HG03457 (cell line): ENCODE data around the gene ARSH.
"Not testable (repeated sequence)": the region's sequence is repeated elsewhere in the genome, so short reads cannot be mapped to it uniquely, and the experiment has no call there.

Experiments used
- ATAC-seq: cut with Tn5 transposase; IDR thresholded peaks from one replicate; pipeline ENCODE4 v1.9.1; 2021; ENCODE audit warnings: moderate number of reproducible peaks; ENCODE audit not compliant: unreplicated experiment

ARSH gene

GRCh38 chrX:3006495-3006894, at the start of gene ARSH:
TSS of gene ARSH (plus strand) at chrX:3006546. CDS start at chrX:3006613, 67 bp downstream.
- ATAC-seq, result no peak

GRCh38 chrX:2958199-2958598, 48.1 kb upstream of the ARSH start:
- no peak for ATAC-seq

GRCh38 chrX:2960861-2961515, 45.4 kb upstream of the ARSH start:
- no peak for ATAC-seq

- no peak for ATAC-seq
Observed at GRCh38 chrX:2962381-2962780, 44.0 kb upstream of the ARSH start.

DNA sequence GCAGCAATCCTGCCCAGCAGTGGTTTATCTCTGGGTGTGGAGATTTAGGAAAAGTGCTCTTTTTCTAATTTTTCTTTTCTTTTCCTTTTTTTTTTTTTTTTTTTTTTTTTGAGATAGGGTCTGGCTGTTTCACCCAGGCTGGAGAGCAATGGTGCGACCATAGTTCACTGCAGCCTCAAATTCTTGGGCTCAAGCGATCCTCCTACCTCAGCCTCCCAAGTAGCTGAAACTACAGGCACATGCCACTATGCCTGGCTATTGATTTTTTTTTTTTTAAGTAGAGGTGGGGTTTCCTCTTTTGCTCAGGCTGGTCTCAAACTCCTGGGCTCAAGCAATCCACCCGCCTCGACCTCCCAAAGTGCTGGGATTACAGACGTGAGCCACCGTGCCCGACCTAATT, 42.9 kb upstream of the ARSH start:
- not testable (repeated sequence) for ATAC-seq

DNA sequence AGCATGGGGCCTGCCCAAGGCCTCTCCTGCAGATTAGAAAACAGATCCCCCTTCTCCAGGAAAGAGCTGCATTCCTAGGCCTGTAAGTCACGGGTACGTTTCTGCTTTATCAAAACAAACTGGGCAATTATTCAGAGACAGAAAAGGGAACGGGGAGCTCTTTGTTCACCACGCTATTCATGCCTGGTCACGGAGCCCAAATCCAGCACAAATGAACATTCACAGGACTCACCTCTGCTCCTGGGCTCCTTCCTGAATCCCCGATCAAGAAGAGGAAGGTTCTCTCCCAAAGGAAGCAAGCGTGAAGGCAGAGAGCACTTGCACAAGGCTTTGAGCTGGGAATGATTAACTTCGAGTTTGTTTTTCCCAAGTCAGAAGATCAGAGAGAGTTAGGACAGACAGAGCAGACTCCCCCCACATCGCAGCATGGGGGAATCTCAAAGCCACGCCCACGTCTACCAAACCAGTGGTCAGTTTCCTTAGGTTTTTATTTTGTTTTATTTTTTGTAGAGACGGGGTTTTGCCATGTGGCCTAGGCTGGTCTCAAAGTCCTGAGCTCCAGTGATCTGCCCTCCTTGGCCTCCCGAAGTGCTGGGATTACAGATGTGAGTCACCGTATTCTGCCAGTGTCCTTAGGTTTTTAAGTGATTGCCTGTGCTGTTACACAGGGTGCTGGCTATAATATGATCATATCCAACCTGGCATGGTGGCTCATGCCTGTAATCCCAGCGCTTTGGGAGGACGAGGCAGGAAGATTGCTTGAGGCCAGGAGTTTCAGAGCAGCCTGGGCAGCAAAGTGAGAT, 42.2 kb upstream of the ARSH start:
- ATAC-seq, result not testable (repeated sequence)

GRCh38 chrX:2965965-2966364, 40.4 kb upstream of the ARSH start:
- peak; percentile 61 for ATAC-seq

DNA sequence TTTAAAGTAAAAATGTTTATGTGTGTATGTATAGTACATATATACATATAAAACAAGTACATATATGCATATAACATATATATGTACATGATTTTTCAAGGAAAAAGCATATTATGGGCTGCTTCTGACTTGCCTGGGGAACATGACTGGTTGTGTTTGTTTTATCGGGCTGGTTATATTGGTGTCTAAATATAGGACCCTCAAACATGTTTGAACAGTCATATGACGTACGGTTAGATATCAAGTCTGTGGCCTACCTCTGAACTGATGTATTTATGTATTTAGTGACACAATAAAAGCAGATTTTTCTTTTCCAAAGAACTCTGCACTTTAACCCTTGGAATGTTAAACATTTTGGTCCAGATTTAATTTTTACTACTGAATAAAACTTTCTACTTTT, 39.3 kb upstream of the ARSH start:
- ATAC-seq, result no peak

GRCh38 chrX:2967584-2967983, 38.8 kb upstream of the ARSH start:
- ATAC-seq, result no peak

DNA sequence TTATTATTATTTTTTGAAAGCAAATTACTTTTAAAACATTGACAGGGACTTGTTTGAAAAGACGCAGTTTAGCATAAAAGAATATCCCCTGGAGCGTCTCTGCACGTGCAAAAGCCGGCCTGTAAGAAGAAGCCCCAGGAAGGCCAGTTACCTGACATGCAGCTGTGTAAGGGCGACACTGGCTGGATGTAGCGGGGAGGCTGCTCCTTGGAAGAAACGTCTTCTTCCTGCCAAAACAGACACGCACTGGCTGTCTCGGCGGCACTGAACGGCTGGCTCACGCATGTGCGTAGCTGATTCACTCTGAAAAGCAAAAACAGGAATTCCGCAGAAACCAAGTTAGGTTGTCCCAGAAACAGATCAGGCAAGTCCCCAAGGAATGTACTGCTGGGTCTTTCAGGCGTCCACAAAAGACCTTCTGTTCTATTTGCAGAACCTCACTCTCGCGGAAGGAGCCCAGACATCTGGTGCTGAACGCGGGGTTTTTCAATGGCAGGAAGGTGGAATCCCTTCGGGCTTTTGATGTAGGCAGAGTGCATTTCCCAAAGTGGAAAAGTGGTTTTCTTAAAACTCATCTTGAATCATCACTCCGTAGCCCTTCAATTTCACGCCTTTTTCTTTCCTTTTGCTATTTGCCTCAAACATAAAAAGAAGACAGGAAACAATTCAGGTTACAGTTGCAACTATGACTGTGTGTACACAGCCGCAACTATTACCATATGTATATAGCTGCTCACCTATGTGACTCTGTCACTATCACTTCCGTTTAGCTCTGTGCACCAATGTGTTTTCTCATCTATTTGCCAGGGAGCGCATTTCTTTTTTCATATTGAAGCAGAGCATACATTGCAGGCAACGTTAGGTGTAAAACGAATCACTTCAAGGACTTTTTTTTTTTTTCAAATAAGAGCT, 38.1 kb upstream of the ARSH start:
- ATAC-seq, result no peak

DNA sequence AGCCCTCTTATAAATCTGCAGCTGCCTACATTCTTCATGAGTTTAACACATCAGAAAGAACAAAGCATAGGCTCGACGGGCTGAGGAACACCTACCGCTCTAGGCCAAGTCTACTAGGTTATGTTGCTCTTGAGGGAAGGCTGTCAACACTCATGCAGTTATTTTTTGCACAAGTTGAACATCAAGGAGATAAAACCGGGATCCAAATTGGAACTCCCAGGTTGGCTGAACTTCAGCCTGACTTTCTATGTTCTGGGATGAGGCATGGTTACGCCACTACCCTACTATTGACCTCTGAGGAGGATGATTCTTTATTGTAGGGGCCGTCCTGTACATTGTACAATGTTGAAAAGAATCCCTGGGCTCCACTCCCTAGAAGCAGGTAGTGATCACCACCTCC, 37.3 kb upstream of the ARSH start:
- ATAC-seq, result no peak

DNA sequence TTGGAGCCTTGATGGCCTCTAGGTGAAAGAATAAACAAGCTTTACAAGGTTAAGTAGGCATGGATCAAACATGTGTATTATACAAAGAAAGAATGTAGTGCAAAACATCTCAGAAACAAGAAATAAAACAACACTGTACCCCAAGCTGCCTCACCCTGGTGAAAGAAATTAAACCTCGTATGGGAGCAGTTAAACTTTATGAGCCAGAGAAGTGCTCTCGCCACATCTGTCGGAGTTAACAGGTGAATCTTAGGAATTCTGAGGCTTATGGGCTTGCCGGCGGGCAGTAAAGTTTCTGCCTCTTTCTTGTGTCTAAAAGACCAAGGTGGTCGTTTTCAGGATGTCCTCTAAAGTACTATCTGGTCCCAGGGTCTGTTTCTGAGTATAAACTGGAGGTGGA, 34.0 kb upstream of the ARSH start:
- ATAC-seq, result no peak

- ATAC-seq, result no peak
Observed at GRCh38 chrX:2974961-2975360, 31.4 kb upstream of the ARSH start.

DNA sequence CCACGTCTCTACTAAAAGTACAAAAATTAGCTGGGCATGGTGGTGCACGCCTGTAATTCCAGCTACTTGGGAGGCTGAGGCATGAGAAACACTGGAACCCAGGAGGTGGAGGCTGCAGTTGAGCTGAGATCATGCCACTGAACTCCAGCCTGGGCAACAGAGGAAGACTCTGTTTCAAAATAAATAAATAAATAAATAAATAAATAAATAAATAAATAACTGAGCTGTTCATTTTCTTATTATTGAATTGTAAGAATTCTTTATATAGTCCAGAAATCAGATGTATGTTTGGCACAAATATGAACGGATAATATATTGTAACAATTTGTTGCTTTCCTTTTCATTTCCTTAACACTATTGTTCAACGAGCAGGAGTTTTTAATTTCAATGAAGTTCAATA, 27.7 kb upstream of the ARSH start:
- not testable (repeated sequence) for ATAC-seq

- no peak for ATAC-seq
Observed at GRCh38 chrX:2984342-2984741, 22.0 kb upstream of the ARSH start.

DNA sequence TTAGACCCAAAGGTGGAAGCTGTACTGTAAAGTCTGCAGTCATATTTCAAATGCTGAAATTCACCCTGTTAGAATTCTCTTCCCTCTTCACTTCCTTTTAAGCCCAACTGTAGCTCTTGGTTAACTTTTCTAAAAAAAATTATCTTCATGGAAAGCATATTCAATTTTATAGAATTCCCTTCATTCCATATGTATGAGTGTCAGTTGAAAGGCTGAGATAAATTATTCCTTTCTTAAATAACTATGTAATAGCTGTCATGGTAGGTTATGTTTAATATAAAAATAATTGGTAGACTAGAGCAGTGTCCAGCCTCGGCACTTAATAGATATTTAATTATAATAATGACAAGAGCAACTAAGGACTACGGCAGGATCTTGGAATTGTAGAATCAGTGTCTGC, 16.8 kb upstream of the ARSH start:
- ATAC-seq, result no peak

GRCh38 chrX:3010532-3010931, 4.2 kb downstream of the ARSH start:
- ATAC-seq, result no peak

DNA sequence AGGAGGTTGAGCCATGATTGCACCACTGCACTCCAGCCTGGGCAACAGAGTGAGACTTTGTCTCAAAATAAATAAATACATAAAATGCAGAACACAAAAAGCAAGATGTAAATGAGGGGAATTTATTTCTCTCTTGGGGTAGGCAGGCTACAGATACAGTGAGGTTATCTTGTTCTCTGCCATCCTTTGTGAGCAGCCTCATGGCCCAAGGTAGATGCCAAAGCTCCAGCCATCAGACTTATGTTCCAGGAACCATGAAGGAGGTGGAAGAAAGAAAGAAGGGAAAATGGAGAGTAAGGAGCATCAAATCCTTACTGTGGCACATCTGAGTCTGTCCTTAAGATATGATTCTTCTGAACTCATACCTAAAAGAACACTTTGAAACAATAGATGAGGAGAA, 11.1 kb downstream of the ARSH start:
- no peak for ATAC-seq

- no peak for ATAC-seq
Observed at GRCh38 chrX:3024176-3024575, 17.8 kb downstream of the ARSH start.

GRCh38 chrX:3026074-3026815, 19.9 kb downstream of the ARSH start:
- ATAC-seq, result no peak

DNA sequence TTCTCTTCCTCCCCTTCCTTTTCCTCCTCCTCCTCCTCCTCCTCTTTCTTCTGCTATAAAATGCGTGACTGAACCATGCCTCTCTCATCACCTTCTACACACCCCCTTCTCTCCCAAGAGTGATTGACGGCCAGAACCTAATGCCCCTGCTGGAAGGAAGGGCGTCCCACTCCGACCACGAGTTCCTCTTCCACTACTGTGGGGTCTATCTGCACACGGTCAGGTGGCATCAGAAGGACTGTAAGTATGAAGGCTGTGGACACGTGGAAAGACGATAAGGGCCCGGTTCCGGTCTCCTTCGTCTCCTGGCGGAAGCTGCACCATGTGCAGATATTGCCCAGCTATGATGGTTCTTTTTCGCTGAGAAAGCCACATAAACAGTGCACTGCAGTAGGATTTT, 22.8 kb downstream of the ARSH start:
- no peak for ATAC-seq
